RWPE2 (cell line): ENCODE measurements around the gene ASPHD1.

Experiments
- ATAC-seq: fragments of 200-7000 bp; cut with Tn5 transposase; 3 replicates; pipeline ENCODE4 v1.9.1; 2021; ENCODE audit warnings: low read depth
- DNase-seq: peaks from one replicate; pipeline ENCODE4 v3.0.0-alpha.2; 2020; ENCODE audit warnings: low spot score
- H3K27ac ChIP-seq: fragments of 450-650 bp; 2 replicates; pipeline ENCODE4 v1.5.1; 2017; ENCODE audit warnings: mild to moderate bottlenecking; ENCODE audit not compliant: poor library complexity, severe bottlenecking
- H3K27me3 ChIP-seq: fragments of 250-450 bp; sonication (Bioruptor Pico); 2 replicates; pipeline ENCODE4 v1.5.1; 2021; ENCODE audit warnings: mild to moderate bottlenecking, moderate library complexity; ENCODE audit not compliant: insufficient read depth, poor library complexity, severe bottlenecking
- H3K36me3 ChIP-seq: fragments of 250-450 bp; sonication (Bioruptor Pico); 2 replicates; pipeline ENCODE4 v1.5.1; 2020; ENCODE audit warnings: low read depth, mild to moderate bottlenecking, moderate library complexity
- H3K4me1 ChIP-seq: fragments of 250-450 bp; sonication (Bioruptor Pico); 2 replicates; pipeline ENCODE4 v1.5.1; 2021; ENCODE audit warnings: mild to moderate bottlenecking, moderate library complexity; ENCODE audit not compliant: insufficient read depth, poor library complexity, severe bottlenecking
- H3K4me3 ChIP-seq: fragments of 250-450 bp; sonication (Bioruptor Pico); 2 replicates; pipeline ENCODE4 v1.5.1; 2021; ENCODE audit warnings: mild to moderate bottlenecking, moderate library complexity; ENCODE audit not compliant: severe bottlenecking
- H3K9me3 ChIP-seq: fragments of 250-450 bp; sonication (Bioruptor Pico); 2 replicates; pipeline ENCODE4 v1.5.1; 2021; ENCODE audit warnings: mild to moderate bottlenecking, moderate library complexity; ENCODE audit not compliant: severe bottlenecking
- CTCF ChIP-seq: fragments of 450-650 bp; IDR thresholded peaks from one replicate; pipeline ENCODE4 v1.5.1; 2017; ENCODE audit warnings: mild to moderate bottlenecking, moderate library complexity; ENCODE audit not compliant: poor library complexity, severe bottlenecking

ASPHD1 gene

GRCh38 chr16:29900888-29901606 lies 759 bp downstream of the ASPHD1 start:
- Histone ChIP-seq H3K9me3 (no peaks in the 10 kb centered on the region), H3K36me3 (no peaks in the 10 kb centered on the region), H3K27me3 (no peaks in the 10 kb centered on the region), H3K27ac (peak overlapping the region; percentile 60), H3K4me1 (no peaks in the 10 kb centered on the region), H3K4me3 (peak overlapping the region; percentile 42)
- DNase-seq (no peak), ATAC-seq (peak; percentile 5; the same call in 2 of the 3 replicates)
- no peak for TF ChIP-seq CTCF

- H3K27me3 ChIP-seq = no peaks in the 10 kb centered on the region
- H3K9me3 ChIP-seq = no peaks in the 10 kb centered on the region
- no peak for TF ChIP-seq CTCF
- H3K36me3 ChIP-seq = no peaks in the 10 kb centered on the region
- ATAC-seq (no peak), DNase-seq (no peak)
- H3K4me1 ChIP-seq = no peaks in the 10 kb centered on the region
- no peak overlapping the region for H3K4me3 ChIP-seq
- no peak overlapping the region for H3K27ac ChIP-seq
Observed at GRCh38 chr16:29901607-29901945, 1.3 kb downstream of the ASPHD1 start.

- no peaks in the 10 kb centered on the region for H3K4me1 ChIP-seq
- no peak overlapping the region for H3K4me3 ChIP-seq
- no peak for ATAC-seq
- TF ChIP-seq CTCF = no peak
- no peaks in the 10 kb centered on the region for H3K36me3 ChIP-seq
- no peak for DNase-seq
- no peak overlapping the region for H3K27ac ChIP-seq
- H3K9me3 ChIP-seq = no peaks in the 10 kb centered on the region
- H3K27me3 ChIP-seq = no peaks in the 10 kb centered on the region
Observed at GRCh38 chr16:29903590-29903989, 3.3 kb downstream of the ASPHD1 start.

- Histone ChIP-seq H3K27ac (no peak overlapping the region), H3K4me1 (no peaks in the 10 kb centered on the region)
Observed at GRCh38 chr16:29904947-29905346, 4.7 kb downstream of the ASPHD1 start.

More at GRCh38 chr16:29904947-29905346, 4.7 kb downstream of the ASPHD1 start:
- DNase-seq (no peak), ATAC-seq (no peak)
- H3K4me3 ChIP-seq = no peak overlapping the region
- no peak for TF ChIP-seq CTCF
- H3K27me3 ChIP-seq = no peaks in the 10 kb centered on the region
- H3K9me3 ChIP-seq = no peaks in the 10 kb centered on the region
- H3K36me3 ChIP-seq = no peaks in the 10 kb centered on the region
